Stimulated activated naive CD8-positive, alpha-beta T cell treated with anti-CD3 and anti-CD28 coated beads, Interleukin-15, Interleukin-2, amounts not matched to agents 100 ng/mL and 50 ng/mL, for 24 hours (primary cell): Measurements from ENCODE around the gene DLGAP3.

Experiments used
- H3K27ac Mint-ChIP-seq: one replicate; pipeline ENCODE4 v1.8.0; 2021; ENCODE audit warnings: mild to moderate bottlenecking, mixed read lengths
- H3K27me3 Mint-ChIP-seq: one replicate; pipeline ENCODE4 v1.8.0; 2021; ENCODE audit warnings: mixed read lengths
- H3K36me3 Mint-ChIP-seq: one replicate; pipeline ENCODE4 v1.8.0; 2021; ENCODE audit warnings: low read depth, mixed read lengths
- H3K4me1 Mint-ChIP-seq: one replicate; pipeline ENCODE4 v1.8.0; 2021; ENCODE audit warnings: low read depth, mixed read lengths
- H3K4me3 Mint-ChIP-seq: one replicate; pipeline ENCODE4 v1.8.0; 2021; ENCODE audit warnings: mild to moderate bottlenecking, mixed read lengths
- H3K9me3 Mint-ChIP-seq: one replicate; pipeline ENCODE4 v1.8.0; 2021; ENCODE audit warnings: mixed read lengths

Gene DLGAP3

GRCh38 chr1:34869760-34870159 lies 59.7 kb downstream of the DLGAP3 start:
- Mint-ChIP-seq H3K36me3 (no peaks in the 10 kb centered on the region), H3K4me3 (no peak overlapping the region), H3K9me3 (no peaks in the 10 kb centered on the region), H3K4me1 (peaks cover 14% of the 10 kb centered on the region), H3K27me3 (peaks cover 17% of the 10 kb centered on the region), H3K27ac (no peak overlapping the region)

- Mint-ChIP-seq H3K27me3 (peaks cover 11% of the 10 kb centered on the region), H3K4me1 (peaks cover 27% of the 10 kb centered on the region), H3K27ac (no peak overlapping the region), H3K4me3 (no peak overlapping the region), H3K9me3 (no peaks in the 10 kb centered on the region), H3K36me3 (no peaks in the 10 kb centered on the region)
These were observed 61.0 kb downstream of the DLGAP3 start for GRCh38 chr1:34868230-34869049.

- peaks cover 11% of the 10 kb centered on the region for H3K27me3 Mint-ChIP-seq
- H3K36me3 Mint-ChIP-seq: no peaks in the 10 kb centered on the region
- H3K27ac Mint-ChIP-seq: no peak overlapping the region
- peaks cover 37% of the 10 kb centered on the region for H3K4me1 Mint-ChIP-seq
- H3K9me3 Mint-ChIP-seq: no peaks in the 10 kb centered on the region
- H3K4me3 Mint-ChIP-seq: peak overlapping the region; percentile 17
These were observed 62.0 kb downstream of the DLGAP3 start for GRCh38 chr1:34867415-34867814.

- Mint-ChIP-seq H3K4me1 (peaks cover 38% of the 10 kb centered on the region), H3K27me3 (peaks cover 6% of the 10 kb centered on the region), H3K9me3 (no peaks in the 10 kb centered on the region), H3K36me3 (no peaks in the 10 kb centered on the region), H3K27ac (no peak overlapping the region), H3K4me3 (peak overlapping the region; percentile 81)
These were observed 62.7 kb downstream of the DLGAP3 start for GRCh38 chr1:34866762-34867109.

DNA sequence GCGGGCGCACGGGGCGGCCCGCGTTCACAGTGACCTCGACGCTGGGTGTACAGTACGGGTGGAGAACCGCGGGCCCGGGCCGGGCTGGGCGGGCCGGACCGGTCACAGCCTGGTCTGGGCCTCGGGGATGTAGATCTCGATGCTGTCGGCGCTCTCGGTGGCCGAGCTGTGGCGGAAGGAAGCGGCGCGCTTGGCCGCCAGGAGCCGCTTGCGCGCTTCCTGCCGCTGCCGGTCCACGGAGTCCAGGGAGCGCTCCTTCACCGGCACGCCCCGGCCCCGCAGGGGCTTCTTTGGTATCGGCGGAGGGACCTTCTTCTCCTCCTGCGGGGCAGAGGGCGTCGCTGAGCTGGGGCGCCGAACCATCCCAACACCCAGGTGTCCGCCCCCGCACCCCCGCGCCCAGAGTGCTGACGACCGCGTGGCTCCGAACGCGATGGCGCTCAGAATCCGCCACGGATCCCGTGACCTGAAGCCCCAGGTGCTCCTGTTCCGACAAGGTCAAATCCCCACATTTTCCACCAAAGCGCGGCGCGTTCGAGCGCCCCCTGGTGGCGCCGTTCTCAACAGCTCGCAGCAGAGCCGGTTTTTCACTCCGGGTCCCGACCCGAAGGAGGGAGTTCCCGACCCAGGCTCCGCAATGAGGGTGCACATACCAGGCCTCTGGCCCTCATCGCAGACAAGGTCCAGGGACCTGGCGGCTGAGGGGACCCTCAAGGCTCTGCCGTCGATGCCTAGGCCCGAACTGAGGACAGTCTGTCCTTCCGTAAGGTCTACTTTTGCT lies 63.3 kb downstream of the DLGAP3 start:
- Mint-ChIP-seq H3K27ac (peak overlapping the region; percentile 88), H3K9me3 (no peaks in the 10 kb centered on the region), H3K27me3 (peaks cover under 1% of the 10 kb centered on the region), H3K4me3 (peak overlapping the region; percentile 81), H3K4me1 (peaks cover 32% of the 10 kb centered on the region), H3K36me3 (no peaks in the 10 kb centered on the region)

DNA sequence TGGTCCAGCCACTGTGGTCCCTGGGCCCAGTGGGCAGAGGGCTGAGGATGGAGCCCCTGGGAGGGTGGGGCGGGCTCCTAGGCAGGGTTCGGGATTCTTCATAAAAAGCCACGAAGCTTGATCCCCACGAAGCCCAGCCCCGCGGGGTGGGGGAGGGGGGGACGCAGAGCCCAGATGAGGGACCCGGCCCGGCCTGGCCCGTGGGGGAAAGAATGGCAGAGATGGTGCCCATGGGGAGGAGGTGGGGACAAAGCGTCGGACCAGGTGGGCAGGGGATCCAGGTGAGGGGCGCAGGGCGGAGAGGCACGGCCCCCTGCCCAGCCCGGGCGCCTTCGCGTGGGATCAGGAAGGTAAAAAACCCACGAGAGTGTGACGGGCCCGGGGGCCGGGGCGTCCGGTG lies 63.9 kb downstream of the DLGAP3 start:
- Mint-ChIP-seq H3K27me3 (no peaks in the 10 kb centered on the region), H3K4me1 (peaks cover 29% of the 10 kb centered on the region), H3K27ac (no peak overlapping the region), H3K4me3 (peak overlapping the region; percentile 60), H3K36me3 (no peaks in the 10 kb centered on the region), H3K9me3 (no peaks in the 10 kb centered on the region)

DNA sequence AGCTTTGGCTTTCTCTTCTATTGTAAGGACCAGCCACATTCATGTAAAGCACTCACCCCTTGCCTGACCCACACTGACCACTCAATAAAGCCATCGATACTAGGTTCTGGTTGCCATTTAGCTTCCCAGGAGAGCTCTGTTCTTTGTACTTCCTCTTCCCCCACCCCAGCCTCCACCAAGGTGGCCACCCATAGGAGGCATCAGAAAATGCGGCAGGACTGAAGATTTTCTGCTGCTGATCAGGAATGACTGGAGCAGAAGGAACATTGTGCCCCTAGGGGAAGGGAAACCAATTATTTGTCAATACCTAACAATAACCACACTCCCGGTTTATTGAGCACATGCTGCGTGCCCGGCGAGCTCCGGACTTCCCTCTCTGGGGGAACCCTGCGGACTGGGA lies 64.7 kb downstream of the DLGAP3 start:
- Mint-ChIP-seq H3K27ac (peak overlapping the region; percentile 83), H3K9me3 (no peaks in the 10 kb centered on the region), H3K4me3 (peak overlapping the region; percentile 65), H3K27me3 (no peaks in the 10 kb centered on the region), H3K4me1 (peaks cover 38% of the 10 kb centered on the region), H3K36me3 (no peaks in the 10 kb centered on the region)

- Mint-ChIP-seq H3K4me3 (peak overlapping the region; percentile 35), H3K9me3 (no peaks in the 10 kb centered on the region), H3K27me3 (no peaks in the 10 kb centered on the region), H3K4me1 (peaks cover 44% of the 10 kb centered on the region), H3K36me3 (peaks cover 6% of the 10 kb centered on the region), H3K27ac (peak overlapping the region; percentile 89)
These were observed 65.9 kb downstream of the DLGAP3 start for GRCh38 chr1:34863501-34863900.

DNA sequence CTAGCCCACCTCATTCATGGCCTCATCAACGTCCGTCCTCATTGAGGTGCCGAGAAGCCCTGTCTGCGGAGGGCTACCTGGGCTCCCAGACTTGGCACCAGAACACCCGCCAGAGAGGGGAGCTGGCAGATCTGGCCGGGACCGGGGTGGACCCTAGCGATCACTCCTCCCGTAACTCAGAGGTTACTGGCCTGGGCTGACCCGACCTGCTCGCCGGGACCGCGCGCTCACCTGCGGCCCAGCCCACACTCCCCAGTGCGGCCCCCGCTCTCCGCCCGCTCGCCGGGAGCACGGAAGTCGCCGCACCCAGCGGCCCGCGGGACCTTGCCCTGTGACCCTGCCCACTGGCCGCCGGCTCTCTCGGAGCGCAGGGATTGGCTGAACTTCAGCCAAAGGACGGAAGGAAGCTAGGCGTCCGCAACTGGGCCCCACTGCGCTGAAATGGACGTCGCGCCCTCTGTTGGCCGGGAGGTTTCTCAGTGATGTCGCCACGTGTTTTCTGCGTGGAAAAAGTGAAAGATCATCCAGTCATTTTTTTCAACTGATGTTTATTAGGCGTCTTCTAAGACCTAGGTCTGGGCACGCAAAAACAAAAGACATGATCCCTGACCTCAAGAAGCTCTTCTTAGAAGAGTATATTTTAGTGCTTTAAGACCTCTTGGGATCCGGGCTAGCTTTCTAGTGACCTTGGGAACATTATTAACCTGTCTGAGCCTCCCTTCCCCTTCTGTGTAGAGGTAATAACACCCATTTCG lies 69.8 kb downstream of the DLGAP3 start, which contains the start of gene SMIM12:
Gene SMIM12 (minus strand): TSS at position 304 of the 755 bp plus-strand sequence. CDS start 3,772 bp downstream, outside the sequence.
- Mint-ChIP-seq H3K9me3 (no peaks in the 10 kb centered on the region), H3K4me3 (peak within 1 kb of the TSS; percentile 99), H3K4me1 (peaks cover 58% of the 10 kb centered on the region), H3K27me3 (no peaks in the 10 kb centered on the region), H3K27ac (peak within 1 kb of the TSS; percentile 98), H3K36me3 (peaks cover 30% of the 10 kb centered on the region)

DNA sequence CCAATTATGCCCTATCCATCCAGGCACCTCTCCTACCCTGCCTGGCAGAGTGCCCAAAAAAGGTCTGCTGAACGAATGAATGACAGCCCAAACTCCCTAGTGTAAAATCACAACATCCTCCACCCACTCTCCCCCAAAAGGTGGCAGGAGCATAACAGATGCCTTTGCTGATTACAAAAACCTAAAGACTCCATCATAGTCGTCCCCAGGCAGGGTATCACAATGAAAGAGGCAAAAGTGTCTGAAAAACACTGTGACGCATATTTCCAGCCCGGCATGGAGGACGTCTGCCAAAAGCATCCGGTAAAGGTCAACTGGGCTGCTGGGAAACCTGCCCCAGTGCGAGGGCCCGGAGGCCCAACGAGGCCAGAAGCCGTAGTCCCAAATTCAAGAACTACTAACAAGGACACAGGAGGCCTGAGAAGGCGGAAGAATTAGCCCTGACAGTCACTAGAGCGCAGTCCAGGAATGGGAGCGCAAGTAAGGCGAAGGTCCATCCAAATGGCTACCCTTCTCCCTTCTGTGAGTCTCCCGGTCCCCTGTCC lies 70.5 kb downstream of the DLGAP3 start:
- peak overlapping the region; percentile 99 for H3K4me3 Mint-ChIP-seq
- H3K27ac Mint-ChIP-seq: peak overlapping the region; percentile 98
- no peaks in the 10 kb centered on the region for H3K9me3 Mint-ChIP-seq
- H3K27me3 Mint-ChIP-seq: no peaks in the 10 kb centered on the region
- peaks cover 30% of the 10 kb centered on the region for H3K36me3 Mint-ChIP-seq
- peaks cover 52% of the 10 kb centered on the region for H3K4me1 Mint-ChIP-seq

- H3K9me3 Mint-ChIP-seq: no peaks in the 10 kb centered on the region
- no peak overlapping the region for H3K4me3 Mint-ChIP-seq
- peaks cover 48% of the 10 kb centered on the region for H3K36me3 Mint-ChIP-seq
- H3K4me1 Mint-ChIP-seq: peaks cover 45% of the 10 kb centered on the region
- H3K27me3 Mint-ChIP-seq: no peaks in the 10 kb centered on the region
- peak overlapping the region; percentile 26 for H3K27ac Mint-ChIP-seq
These were observed 72.8 kb downstream of the DLGAP3 start for GRCh38 chr1:34856697-34857096.

DNA sequence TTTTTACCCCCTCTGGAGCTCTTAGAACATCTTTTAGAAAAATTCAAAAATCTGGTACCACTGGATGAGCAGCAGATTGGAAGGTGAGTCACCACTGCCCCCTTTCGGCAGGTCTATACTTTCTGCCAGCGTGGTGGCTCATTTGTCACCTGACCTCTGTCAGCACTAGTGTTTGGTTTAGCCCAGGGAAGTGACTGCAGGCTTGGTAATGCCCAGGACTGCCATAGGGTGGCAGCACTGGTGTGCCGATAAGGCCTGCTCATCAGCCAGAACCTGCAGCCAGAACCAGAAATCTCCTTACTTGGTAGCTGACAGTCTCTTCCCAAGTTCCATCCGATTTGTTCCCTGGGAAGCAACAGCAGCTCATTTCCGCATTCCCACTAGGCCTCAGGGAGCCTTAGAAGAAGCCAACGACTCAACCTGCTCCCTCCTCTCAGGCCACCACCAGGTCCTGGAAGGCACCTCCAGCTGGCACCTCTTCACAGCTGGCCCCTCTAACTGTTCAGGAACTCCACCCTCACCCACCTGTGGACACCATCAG lies 76.7 kb downstream of the DLGAP3 start:
- peaks cover 64% of the 10 kb centered on the region for H3K36me3 Mint-ChIP-seq

DNA sequence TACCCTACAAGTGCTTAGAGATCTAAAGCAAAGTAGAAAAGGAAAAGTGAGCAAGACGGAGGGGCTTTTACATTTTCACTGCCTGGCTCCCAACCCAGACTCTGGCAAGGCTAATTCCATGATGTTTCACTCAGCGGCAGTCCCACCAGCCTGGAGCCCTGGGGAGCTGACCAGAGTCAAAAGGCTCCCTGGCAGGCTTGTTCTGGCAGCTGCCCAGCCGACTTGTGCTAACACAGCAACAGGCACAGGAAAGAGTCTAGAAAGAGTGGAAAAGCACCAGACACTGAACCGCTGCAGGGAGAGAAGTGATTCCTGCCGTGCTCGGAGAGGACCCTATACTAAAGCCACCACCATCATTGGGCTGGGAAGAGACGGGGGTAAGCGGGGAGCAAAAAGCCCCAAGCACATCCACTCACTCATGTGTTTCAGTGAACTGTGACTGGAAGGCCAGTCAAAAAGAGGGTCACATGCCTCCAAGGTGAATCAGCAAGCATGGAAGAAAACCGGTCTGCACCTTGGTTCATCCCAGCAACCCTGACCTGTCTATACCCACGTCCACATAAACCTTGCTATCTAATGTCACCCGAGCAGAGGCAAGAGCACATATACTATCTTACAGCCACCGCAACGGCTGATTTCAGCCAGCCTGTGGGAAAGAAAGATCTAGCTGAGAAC lies 77.9 kb downstream of the DLGAP3 start:
- H3K36me3 Mint-ChIP-seq: peaks cover 60% of the 10 kb centered on the region
- H3K27ac Mint-ChIP-seq: no peak overlapping the region
- H3K9me3 Mint-ChIP-seq: no peaks in the 10 kb centered on the region
- H3K4me1 Mint-ChIP-seq: peaks cover 18% of the 10 kb centered on the region
- H3K27me3 Mint-ChIP-seq: no peaks in the 10 kb centered on the region
- H3K4me3 Mint-ChIP-seq: no peak overlapping the region

More for the DNA sequence above, 76.7 kb downstream of the DLGAP3 start:
- Mint-ChIP-seq H3K9me3 (no peaks in the 10 kb centered on the region), H3K27me3 (no peaks in the 10 kb centered on the region), H3K4me3 (no peak overlapping the region), H3K4me1 (peaks cover 27% of the 10 kb centered on the region), H3K27ac (peak overlapping the region; percentile 45)

GRCh38 chr1:34850382-34850781 lies 79.1 kb downstream of the DLGAP3 start:
- Mint-ChIP-seq H3K27ac (no peak overlapping the region), H3K4me1 (peaks cover 13% of the 10 kb centered on the region), H3K36me3 (peaks cover 51% of the 10 kb centered on the region), H3K4me3 (no peak overlapping the region), H3K9me3 (no peaks in the 10 kb centered on the region), H3K27me3 (no peaks in the 10 kb centered on the region)
